Measurements from ENCODE around the gene MMAA. TPM values are rescaled to one million over a fixed set of nuclear protein-coding genes. Genes with fewer than 3 reads are reported as not detected.

Gene MMAA
- total RNA-seq, 4 donors from 2014 or later: 5.6 to 10.9 (median 7.6) TPM

- DNase-seq: no peak
- Histone ChIP-seq H3K9me3 (no peaks in the 10 kb centered on the region), H3K4me1 (no peaks in the 10 kb centered on the region), H3K4me3 (replicated peaks in 1 of 3) (no peak overlapping the region), H3K27ac (no peak overlapping the region), H3K27me3 (no peaks in the 10 kb centered on the region), H3K36me3 (no peaks in the 10 kb centered on the region)
- intact Hi-C loops (cut with DNase I): no loop called here
- 83 to 89% methylated on average over 3 of the region's 3 CpGs for WGBS, 2 donors
- no peak for TF ChIP-seq POLR2A (IDR thresholded peaks at IDR 0.05)
Measured at GRCh38 chr4:145589916-145590702, 29.1 kb upstream of the MMAA start.

GRCh38 chr4:145602129-145602760 lies 16.9 kb upstream of the MMAA start:
- TF ChIP-seq CTCF (IDR thresholded peaks at IDR 0.05) (no peak), POLR2A (IDR thresholded peaks at IDR 0.05) (no peak)
- intact Hi-C loops (cut with DNase I): no loop called here
- WGBS, 2 donors: 92 to 96% methylated on average over 4 of the region's 4 CpGs

GRCh38 chr4:145605941-145606340 lies 13.2 kb upstream of the MMAA start:
- H3K9me3 ChIP-seq: no peaks in the 10 kb centered on the region
- no peaks in the 10 kb centered on the region for H3K36me3 ChIP-seq
- H3K27me3 ChIP-seq: no peaks in the 10 kb centered on the region
- no peaks in the 10 kb centered on the region for H3K4me1 ChIP-seq
- no peak for DNase-seq
- H3K27ac ChIP-seq: no peak overlapping the region
- H3K4me3 ChIP-seq (replicated peaks in 1 of 3): no peak overlapping the region
- intact Hi-C loops (cut with DNase I): no loop called here
- TF ChIP-seq POLR2A (IDR thresholded peaks at IDR 0.05) (no peak), CTCF (IDR thresholded peaks at IDR 0.05) (no peak)

More at GRCh38 chr4:145602129-145602760, 16.9 kb upstream of the MMAA start:
- no peaks in the 10 kb centered on the region for H3K9me3 ChIP-seq
- H3K36me3 ChIP-seq: no peaks in the 10 kb centered on the region
- no peaks in the 10 kb centered on the region for H3K4me1 ChIP-seq
- no peaks in the 10 kb centered on the region for H3K27me3 ChIP-seq
- H3K4me3 ChIP-seq (replicated peaks in 1 of 3): no peak overlapping the region
- H3K27ac ChIP-seq: no peak overlapping the region
- DNase-seq: no peak

- intact Hi-C loops (cut with DNase I): loop anchor here (10.0 kb wide), 1 partner anchor 395 kb away; no protein-coding TSS in a partner anchor
- Histone ChIP-seq H3K4me3 (replicated peaks in 1 of 3) (no peak overlapping the region), H3K27me3 (no peaks in the 10 kb centered on the region), H3K36me3 (no peaks in the 10 kb centered on the region), H3K4me1 (no peaks in the 10 kb centered on the region), H3K27ac (peak overlapping the region in 1 of 3 donors; percentile 35), H3K9me3 (no peaks in the 10 kb centered on the region)
- 43 to 62% methylated on average over 4 of the region's 4 CpGs for WGBS, 2 donors
- peak; percentile 64 to 65 for DNase-seq
- TF ChIP-seq CTCF (IDR thresholded peaks at IDR 0.05): peak; percentile 54 to 76 (median 74)
- no peak for TF ChIP-seq POLR2A (IDR thresholded peaks at IDR 0.05)
Measured at GRCh38 chr4:145609481-145610427, 9.4 kb upstream of the MMAA start.

GRCh38 chr4:145613566-145614232 lies 5.5 kb upstream of the MMAA start:
- TF ChIP-seq CTCF (IDR thresholded peaks at IDR 0.05) (no peak), POLR2A (IDR thresholded peaks at IDR 0.05) (no peak)

More at GRCh38 chr4:145613566-145614232, 5.5 kb upstream of the MMAA start:
- Histone ChIP-seq H3K9me3 (no peaks in the 10 kb centered on the region), H3K27me3 (no peaks in the 10 kb centered on the region), H3K4me3 (replicated peaks in 1 of 3) (no peak overlapping the region), H3K36me3 (no peaks in the 10 kb centered on the region), H3K27ac (no peak overlapping the region), H3K4me1 (peaks cover 7 to 12% of the 10 kb centered on the region in 2 donors)
- intact Hi-C loops (cut with DNase I): loop anchor here (10.0 kb wide), 1 partner anchor 399 kb away; no protein-coding TSS in a partner anchor
- 68 to 87% methylated on average over 5 of the region's 5 CpGs for WGBS, 2 donors
- DNase-seq: no peak
